ENCODE data around the gene NSG1.
"Not testable (repeated sequence)": the region's sequence is repeated elsewhere in the genome, so short reads cannot be mapped to it uniquely, and the experiment has no call there.

Gene NSG1

GRCh38 chr4:4433941-4434340, 47.0 kb downstream of the NSG1 start:
- no peak for DNase-seq (ENCODE audit: low read depth in 2 of 2)

- no peak for DNase-seq (ENCODE audit: low read depth in 2 of 2)
These were observed 49.4 kb downstream of the NSG1 start for GRCh38 chr4:4436244-4436823.

DNA sequence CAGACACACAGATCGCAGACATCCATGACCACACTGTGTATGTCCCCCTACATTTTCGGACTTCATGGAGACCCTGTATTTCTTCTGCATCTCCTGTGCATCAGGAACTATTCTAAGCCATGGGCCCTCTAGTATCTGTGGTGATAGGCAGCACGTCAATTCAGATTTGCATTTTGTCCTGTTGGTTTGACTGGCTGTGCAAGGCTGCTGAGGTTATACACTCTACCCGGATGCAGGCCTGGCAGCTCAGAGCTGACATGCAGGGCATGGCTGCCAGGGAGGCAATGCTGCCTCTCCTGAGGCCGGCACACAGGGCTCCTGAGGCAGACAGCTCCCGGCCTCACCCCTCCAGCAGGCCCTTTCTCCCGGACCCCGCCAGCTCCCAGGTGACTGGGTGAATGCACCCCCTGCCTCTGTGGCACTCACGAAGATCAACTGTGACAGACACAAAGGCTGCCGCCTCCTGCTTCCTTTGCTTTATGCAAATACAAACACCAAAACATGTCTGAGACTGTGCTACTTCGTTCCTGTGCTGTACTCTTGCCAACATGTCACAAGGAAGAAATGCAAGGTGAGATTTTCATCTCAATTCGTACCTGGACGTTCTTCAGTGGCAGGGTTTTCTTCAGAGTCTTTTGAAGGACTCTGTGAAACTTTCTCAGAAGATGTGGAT, 51.0 kb downstream of the NSG1 start:
- no peak for DNase-seq (ENCODE audit: low read depth in 2 of 2)

- DNase-seq (ENCODE audit: low read depth in 2 of 2): no peak
These were observed 52.0 kb downstream of the NSG1 start for GRCh38 chr4:4438891-4439290.

- DNase-seq (ENCODE audit: low read depth in 2 of 2): no peak
These were observed 52.9 kb downstream of the NSG1 start for GRCh38 chr4:4439782-4440181.

GRCh38 chr4:4440333-4441061, 53.6 kb downstream of the NSG1 start:
- no peak for DNase-seq (ENCODE audit: low read depth in 2 of 2)

GRCh38 chr4:4443821-4444220, 56.9 kb downstream of the NSG1 start:
- DNase-seq (ENCODE audit: low read depth in 2 of 2): no peak

DNA sequence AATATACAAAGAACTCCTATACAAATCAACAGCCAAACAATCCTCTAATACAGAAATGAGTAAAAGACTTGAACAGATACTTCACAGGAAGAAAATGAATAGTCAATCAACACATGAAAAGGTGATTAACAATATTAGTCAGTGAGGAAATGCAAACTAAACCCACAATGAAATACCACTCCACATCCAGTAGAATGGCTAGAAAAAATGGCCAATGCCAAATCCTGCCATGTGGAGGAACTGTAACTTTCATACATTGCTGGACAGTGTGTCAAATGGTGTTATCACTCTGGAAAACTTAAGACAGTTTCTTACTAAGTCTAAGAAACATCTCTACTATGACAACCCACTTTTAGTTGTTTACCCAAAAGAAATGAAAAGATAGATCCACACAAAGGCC, 59.5 kb downstream of the NSG1 start:
- no peak for DNase-seq (ENCODE audit: low read depth in 2 of 2)

DNA sequence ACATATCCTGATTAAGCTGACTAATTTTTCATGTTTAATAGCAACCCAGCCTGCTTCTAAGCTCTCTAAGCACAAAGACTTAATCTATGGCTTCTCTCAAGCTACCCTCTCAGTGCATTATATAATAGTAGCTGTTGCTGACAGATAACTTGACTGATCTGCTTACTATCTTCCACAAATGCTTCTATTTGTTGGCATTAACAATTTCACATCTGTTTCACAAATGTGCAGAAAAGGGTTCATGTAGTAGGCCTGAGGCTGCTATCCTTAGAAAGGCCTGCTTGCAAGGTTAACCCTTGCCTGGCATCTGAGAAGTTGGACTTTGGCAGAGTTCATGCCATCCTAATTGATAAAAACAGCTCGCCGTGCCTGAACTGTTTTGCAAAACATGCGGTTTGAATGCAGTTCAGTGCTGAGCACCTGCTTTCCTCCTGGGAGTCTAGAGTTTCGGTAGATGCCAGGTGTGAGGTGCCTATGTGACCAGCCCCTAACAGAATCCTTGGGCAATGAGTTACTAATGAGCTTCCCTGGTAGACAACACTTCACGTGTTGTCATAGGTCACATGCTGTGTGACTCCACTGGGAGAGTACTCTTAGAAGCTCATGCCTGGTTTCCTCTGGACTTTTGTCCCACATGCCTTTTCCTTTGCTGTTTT, 68.4 kb downstream of the NSG1 start:
- DNase-seq (ENCODE audit: low read depth in 2 of 2): no peak

DNA sequence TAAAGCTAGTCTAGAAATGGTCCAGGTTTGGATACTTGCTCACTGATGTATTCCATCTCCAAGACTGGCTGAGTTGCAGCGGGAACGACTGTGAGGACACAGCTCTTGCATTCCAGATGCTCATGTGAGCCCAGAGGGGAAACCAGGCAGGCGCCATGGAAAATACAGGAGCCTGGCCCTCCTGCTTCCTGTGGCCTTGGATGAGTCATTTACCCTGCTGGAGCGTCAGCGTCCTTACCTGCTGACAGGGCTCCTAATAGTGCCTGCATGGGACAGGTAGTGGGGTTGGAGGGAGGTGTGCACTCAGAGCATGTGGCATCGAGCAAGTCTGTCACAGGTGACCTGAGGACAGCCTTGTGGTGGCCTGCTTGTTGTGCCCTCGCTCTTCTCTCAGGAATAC, 69.4 kb downstream of the NSG1 start:
- no peak for DNase-seq (ENCODE audit: low read depth in 2 of 2)

DNA sequence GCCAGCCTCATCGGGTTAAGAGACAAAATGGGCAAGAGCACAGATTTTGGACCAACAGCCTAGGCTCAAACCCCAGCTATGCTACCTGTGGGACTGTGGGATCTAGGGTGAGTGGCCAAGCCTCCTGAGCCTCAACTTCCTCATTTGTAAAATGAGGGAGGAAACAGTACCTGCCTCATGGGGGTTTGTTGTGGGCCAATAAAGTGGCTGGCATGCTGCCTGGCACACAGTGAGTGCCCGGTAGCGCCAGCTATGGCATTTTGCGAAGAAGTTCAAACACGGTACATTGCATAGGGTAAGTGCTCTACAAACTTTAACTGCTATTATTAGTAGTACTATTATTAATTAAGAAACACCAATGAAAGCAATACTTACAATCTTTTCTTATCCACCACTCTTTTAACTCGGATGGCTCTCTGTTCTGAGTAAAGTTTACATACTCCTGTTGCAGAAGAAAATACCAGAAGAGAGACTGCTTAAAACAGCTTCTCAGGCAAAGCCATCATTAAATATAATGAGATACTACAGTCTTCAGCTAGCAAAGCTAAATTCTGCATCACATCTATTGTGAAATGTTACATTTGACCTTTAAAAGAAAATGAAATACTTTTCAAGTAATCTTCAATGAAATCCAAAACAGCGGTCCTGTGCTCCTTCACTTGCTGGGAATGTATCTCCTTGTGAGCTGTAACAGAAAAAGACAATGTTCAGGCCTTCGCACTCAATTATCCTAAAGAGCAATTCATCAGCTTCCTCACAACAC, 70.1 kb downstream of the NSG1 start:
- no peak for DNase-seq (ENCODE audit: low read depth in 2 of 2)

DNA sequence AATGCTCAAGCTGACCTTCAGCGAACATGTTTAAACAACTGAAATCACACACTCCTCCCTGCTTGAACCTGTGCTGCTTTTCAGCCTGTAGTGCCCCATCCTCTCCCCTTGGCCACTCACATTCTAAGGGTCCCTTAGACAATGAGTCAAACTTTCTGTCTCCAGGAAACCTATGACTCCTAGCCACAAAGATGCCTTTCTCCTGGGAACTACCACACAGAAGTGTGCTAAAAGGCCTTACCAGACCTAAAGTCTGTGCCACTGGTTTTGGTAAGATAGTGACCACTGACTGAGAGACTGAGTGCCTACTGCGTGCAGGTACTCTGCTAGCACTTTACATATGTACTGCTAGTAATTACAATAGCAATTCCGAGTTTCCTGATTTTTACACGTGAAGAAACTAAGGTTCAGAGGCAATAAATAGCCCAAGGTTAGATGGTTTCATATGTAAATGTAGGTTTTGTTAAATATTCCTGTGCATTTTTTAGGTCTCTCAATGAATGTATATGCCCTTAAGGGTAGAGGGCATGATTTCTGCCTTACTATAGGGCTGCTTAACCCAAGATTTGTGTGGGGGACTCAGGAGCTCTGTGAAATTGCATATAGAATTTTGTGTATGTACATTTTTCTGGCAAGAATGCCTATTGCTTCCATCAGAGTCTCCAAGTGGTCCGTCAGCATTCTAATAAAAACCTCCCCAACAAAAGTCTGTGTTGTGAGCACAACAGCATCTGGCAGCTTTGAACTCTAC, 71.1 kb downstream of the NSG1 start:
- DNase-seq (ENCODE audit: low read depth in 2 of 2): no peak

- no peak for DNase-seq (ENCODE audit: low read depth in 2 of 2)
These were observed 72.3 kb downstream of the NSG1 start for GRCh38 chr4:4459181-4459580.

DNA sequence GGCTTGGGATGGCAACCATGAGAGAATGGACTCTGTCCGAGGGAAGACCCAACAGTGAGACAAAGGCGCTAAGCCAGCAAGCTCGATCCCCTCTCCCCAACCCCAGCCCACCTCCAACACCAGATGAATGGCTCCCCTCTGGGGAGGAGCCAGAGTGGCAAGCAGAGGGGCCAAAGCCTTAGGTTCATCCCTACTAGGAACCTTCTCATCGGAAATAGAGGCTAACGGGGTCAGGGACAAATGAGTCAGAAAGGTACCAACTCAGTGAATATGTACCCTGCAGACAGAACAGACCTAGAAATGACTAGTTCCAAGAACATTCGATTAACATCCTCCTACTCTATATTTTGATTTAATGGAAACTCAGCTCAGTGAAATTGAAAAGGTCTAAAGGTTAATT, 73.9 kb downstream of the NSG1 start:
- DNase-seq (ENCODE audit: low read depth in 2 of 2): no peak

GRCh38 chr4:4461178-4461577, 74.3 kb downstream of the NSG1 start:
- no peak for DNase-seq (ENCODE audit: low read depth in 2 of 2)

DNA sequence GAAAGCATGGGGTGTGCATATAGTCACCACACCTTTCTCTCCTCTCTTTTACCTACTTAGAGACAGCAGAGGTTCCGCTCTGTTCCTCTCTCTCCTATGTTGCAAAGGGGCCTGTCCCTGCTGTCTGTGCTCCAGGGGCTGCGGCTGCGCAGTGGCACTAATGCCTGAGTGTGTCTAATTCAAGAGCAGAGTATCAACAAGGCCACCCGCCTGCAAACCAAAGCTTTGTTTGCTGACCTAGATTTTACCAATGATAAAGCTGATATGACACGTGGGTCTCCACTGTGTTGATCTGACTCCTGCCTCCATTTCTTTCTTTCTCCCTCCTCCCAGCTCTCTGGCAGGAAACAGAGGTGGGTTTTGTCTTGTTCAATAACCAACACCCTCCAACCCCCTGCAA, 74.9 kb downstream of the NSG1 start:
- DNase-seq (ENCODE audit: low read depth in 2 of 2): peak in 1 of 2 donors; percentile 15

- no peak for DNase-seq (ENCODE audit: low read depth in 2 of 2)
These were observed 76.1 kb downstream of the NSG1 start for GRCh38 chr4:4462970-4463369.

DNA sequence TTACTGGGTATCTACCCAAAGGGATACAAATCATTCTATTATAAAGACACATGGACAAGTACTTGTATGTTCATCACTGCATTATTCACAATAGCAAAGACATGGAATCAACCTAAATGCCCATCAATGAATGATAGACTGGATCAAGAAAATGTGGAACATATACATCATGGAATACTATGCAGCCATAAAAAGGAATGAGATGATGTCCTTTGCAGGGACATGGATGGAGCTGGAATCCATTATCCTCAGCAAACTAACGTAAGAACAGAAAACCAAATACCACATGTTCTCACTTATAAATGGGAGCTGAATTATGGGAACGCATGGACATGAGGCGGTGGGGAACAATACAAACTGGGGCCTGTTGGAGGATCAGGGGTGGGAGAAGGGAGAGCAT, 78.3 kb downstream of the NSG1 start:
- not testable (repeated sequence) for DNase-seq (ENCODE audit: low read depth in 2 of 2)

All from stimulated activated CD8-positive, alpha-beta memory T cell treated with anti-CD3 and anti-CD28 coated beads, Interleukin-2, amount 100 ng/mL, for 1 hour (primary cell).